Activated CD4-positive, alpha-beta T cell treated with anti-CD3 and anti-CD28 coated beads, Interleukin-2, amount 50 U/mL, for 1 hour (primary cell): Measurements from ENCODE around the gene LCE1D.

ENCODE experiments used
- DNase-seq: peaks from one replicate; pipeline ENCODE4 v3.0.0-alpha.2; 2020

Gene LCE1D

DNA sequence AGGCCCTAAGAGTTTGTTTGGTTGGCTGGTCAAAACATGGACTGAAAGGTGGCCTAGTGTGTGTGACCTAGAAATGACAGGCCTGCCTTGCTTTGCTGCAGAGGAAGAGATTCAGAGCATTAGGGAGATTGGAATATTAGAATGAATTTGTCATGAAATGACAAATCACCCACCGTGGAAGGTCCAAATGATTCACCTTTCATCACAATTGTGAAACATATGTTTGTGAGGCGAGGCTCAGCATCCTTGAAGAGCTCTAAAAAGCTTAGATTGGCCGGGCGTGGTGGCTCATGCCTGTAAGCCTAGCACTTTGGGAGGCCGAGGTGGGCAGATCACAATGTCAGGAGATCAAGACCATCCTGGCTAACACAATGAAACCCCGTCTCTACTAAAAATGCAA lies 20.8 kb downstream of the LCE1D start:
- DNase-seq = no peak

DNA sequence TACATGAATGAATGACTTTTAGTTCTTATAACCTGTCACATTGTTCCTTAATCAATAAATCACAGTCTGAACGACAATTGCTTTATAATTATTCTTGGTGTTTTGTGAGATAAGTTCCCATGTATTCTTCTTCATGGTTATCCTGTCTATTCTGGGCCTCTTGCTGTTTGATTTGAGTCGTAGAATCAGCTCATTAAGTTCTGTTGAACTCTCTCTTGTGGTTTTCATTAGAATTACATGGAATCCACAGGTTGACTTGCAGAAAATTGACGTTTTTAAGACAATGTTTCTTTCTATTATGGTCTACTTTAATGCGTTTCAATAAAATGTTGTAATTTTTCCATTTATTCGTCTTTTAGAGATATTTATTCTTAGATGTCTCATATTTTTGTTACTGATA lies 26.8 kb downstream of the LCE1D start:
- no peak for DNase-seq

- DNase-seq = no peak
Measured at GRCh38 chr1:152824964-152825363, 28.4 kb downstream of the LCE1D start.

- DNase-seq = no peak
Measured at GRCh38 chr1:152827173-152827572, 30.7 kb downstream of the LCE1D start, which contains the start of gene LCE1A. LCE1A (plus strand) TSS chr1:152827473; CDS start chr1:152827473, 0 bp downstream.

GRCh38 chr1:152836870-152837269 lies 40.3 kb downstream of the LCE1D start:
- DNase-seq = no peak

- no peak for DNase-seq
Measured at GRCh38 chr1:152842556-152842955, 46.0 kb downstream of the LCE1D start, which contains the start of gene LCE6A. LCE6A (plus strand) TSS chr1:152842856; CDS start chr1:152843521, 665 bp downstream.
